Hepatocyte (in vitro differentiated cells): ENCODE results near the gene TULP4.

Source experiments
- CTCF ChIP-seq: fragments of 200-600 bp; sonication (generic); IDR thresholded peaks from 2 replicates; pipeline ENCODE4 v1.5.1; 2016; ENCODE audit warnings: antibody characterized with exemption, mild to moderate bottlenecking; ENCODE audit not compliant: poor library complexity
- EZH2 ChIP-seq: fragments of 200-600 bp; sonication (generic); IDR thresholded peaks from 2 replicates; pipeline ENCODE4 v1.6.1; 2016; ENCODE audit warnings: antibody characterized with exemption, mild to moderate bottlenecking, borderline replicate concordance

GRCh38 chr6:158501360-158502262 lies 189.3 kb downstream of the TULP4 start:
- TF ChIP-seq CTCF (no peak), EZH2 (no peak)
